A172 (cell line): ENCODE data around the gene DYRK2. TPM values are rescaled to one million over a fixed set of nuclear protein-coding genes. Genes with fewer than 3 reads are reported as not detected.

Experiments used
- DNase-seq: peaks from one replicate; pipeline ENCODE4 v3.0.0-alpha.2; 2015; ENCODE audit warnings: low spot score
- total RNA-seq: library from RNA; depleted of rRNA; stranded (reverse); fragments of >200 nt; shearing (Covaris generic); gene quantifications from 2 replicates; pipeline ENCODE4 v1.2.3, GENCODE V29; 2014

The DYRK2 gene
- total RNA-seq, 1 experiment from 2014 or later = 22.4 TPM

- DNase-seq = no peak
Measured at GRCh38 chr12:67645601-67646000, 2.9 kb upstream of the DYRK2 start.

DNA sequence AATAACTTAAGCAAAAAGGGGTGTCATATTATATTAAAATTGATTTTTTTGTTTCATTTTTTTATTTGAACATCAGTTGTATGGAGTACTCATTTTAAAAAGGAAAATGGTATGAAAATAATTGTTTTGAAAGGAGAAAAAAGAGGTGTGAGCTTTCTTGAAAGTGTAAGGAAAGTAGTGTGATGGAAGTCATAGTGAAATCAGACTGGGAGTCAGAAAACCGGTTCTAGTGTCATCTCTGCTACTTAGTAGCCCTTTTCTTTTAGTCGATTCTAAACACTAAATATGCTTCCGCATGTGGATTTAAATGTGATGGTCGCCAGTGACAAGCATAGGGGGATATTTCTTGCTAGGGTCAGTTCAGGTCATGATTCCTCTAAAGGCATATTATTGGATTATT lies 1.8 kb upstream of the DYRK2 start:
- no peak for DNase-seq

GRCh38 chr12:67647181-67647798 lies 1.3 kb upstream of the DYRK2 start:
- DNase-seq = no peak

- DNase-seq = peak; percentile 86
Measured at GRCh38 chr12:67647799-67648520, 585 bp upstream of the DYRK2 start.

DNA sequence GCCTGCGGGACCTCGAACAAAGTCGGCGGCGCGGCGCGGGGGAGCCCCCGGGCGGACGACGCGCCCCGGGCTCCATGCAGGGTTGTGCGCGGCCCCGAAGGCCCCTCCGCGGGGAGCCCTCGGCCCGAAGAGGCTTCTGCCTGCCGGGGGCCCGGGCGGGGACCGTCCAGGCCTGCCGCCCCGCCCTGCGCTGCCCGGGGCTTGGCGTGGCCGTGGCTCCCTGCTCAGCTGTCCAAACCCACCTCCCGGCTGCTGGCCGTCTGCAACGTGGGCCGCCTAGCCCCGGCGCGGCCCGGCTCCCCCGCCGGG lies 670 bp downstream of the DYRK2 start:
- DNase-seq = no peak

GRCh38 chr12:67649570-67650387 lies 1.2 kb downstream of the DYRK2 start:
- DNase-seq = no peak

GRCh38 chr12:67650388-67651131 lies 2.0 kb downstream of the DYRK2 start:
- no peak for DNase-seq

DNA sequence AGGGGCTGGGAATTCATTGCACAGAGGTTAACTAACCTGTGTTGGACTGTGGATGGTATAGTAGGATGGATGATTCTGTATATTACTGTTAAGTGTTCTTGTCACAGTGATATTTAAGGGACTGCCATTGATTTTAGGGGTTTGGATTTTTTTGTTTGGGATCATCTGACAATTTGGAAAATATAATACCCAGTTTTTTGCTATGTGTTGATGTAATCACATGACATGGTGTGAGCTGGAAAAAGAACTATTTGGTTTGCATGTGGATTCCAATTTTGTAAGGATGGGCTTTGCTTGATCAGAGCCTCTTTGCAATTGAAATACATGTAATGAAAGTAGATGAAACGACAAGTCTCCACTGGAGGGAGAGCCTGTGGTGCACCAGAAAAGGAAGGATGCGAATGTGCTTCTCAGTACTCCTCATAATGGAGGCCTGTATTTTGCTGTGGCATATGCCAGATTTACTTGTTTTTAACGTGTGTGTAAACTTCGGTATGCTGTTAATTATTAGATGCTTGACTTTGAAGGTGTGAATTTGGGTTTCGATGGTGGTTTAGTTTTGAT lies 2.7 kb downstream of the DYRK2 start:
- DNase-seq = peak; percentile 40

- DNase-seq = no peak
Measured at GRCh38 chr12:67655829-67656228, 7.3 kb downstream of the DYRK2 start.

GRCh38 chr12:67656251-67656650 lies 7.7 kb downstream of the DYRK2 start:
- no peak for DNase-seq

- DNase-seq = no peak
Measured at GRCh38 chr12:67658486-67658885, 9.9 kb downstream of the DYRK2 start.

DNA sequence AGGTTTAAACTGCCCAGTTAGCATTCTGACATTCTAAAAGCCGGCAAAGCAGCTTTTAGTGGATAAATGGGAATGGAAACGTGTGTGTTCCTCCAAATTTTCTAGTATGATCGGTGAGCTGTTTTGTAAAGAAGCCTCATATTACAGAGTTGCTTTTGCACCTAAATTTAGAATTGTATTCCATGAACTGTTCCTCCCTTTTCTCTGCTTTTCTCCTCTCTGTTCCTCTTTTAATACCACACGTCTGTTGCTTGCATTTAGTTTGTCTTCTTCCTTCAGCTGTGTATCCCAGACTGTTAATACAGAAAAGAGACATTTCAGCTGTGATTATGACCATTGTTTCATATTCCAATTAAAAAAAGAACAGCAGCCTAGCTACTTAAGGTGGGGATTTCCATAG lies 10.7 kb downstream of the DYRK2 start:
- no peak for DNase-seq

DNA sequence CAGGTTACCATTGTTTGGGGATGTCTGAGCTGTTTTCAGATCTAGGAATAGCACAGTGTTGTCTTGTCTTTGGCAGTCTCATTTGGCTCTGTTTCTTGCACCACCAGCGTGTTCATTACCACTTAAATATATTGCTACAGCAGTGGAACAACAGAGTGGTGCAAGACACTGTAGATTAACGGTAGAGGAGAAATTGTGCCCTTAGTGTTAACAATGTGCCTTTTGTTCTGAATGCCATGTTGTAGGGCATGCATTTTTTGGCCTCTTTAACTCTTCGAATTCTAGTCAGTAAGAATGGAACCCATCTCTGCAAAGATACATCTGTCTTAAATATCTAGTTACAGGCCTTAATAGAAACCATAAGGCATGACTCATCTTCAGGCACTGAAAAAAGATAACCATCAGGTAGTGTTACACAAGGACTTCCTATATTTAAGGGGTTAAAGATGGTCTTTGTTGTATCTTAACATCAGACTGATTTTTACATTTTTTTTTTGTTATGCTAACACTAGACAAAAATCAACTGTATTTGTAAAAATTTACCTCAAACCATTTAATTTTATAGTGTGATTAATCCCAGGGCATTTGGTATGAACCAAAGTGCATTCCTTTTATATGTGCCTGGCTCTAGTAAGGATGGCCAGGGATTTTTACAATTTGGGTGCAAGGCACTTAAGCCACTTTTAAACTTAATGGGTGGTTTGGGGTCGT lies 12.9 kb downstream of the DYRK2 start:
- peak; percentile 44 for DNase-seq

GRCh38 chr12:67662910-67663538 lies 14.5 kb downstream of the DYRK2 start:
- no peak for DNase-seq

GRCh38 chr12:67664171-67664570 lies 15.6 kb downstream of the DYRK2 start:
- DNase-seq = no peak

- no peak for DNase-seq
Measured at GRCh38 chr12:67665679-67666078, 17.1 kb downstream of the DYRK2 start.

DNA sequence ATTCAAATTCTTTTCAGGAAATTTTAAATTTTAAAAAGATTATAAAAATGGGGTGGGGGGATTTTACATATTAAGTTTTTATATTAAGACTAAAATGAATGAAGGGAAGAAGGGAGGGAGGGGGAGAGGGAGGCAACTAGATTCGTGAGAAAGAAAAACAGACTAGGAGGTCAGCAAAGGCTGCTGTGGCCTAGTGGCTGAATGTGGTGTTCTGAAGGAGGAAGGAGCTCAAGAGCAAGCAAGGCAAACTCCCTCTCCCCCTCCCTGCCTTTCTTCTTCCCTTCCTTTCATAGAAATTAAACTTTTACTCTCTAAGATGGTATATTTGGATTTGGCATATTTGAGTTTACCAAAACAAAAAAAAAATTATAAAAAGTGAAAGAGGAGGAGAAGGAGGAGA lies 18.1 kb downstream of the DYRK2 start:
- no peak for DNase-seq

- no peak for DNase-seq
Measured at GRCh38 chr12:67667276-67668073, 18.9 kb downstream of the DYRK2 start.

DNA sequence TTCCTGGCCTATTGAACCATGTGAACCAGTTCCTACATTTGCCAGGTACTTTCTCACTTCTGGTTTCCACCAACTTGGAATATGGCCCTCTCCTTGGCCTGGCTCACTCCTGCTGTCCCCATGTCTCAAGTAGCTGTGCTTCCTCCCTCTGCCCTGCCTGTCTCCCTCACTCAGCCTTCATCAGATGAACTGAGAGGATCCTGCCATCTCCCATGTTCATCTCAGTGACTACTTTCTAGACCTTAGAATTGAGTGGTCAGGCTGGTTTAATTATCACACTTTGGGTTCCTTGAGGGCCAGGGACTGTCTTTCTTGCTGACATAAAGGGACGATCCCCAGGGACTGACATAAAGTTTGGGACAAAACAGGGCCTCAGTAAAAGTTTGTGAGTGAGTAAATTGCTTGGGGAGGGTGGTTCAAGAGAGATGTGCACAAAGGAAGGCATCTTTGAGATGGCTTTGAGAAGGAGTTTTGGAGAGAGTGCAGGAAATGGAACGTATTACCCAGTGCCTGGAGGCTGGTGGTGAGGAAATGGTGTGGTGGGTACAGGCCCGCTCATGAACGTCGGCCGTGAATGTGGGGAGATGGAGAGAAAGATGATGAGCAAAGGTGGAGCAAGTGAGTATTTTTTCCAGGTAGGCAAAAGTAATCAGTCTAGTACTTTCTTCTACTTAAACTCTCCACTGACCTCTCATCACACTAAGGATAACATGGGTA lies 20.8 kb downstream of the DYRK2 start:
- no peak for DNase-seq
